ENCODE results near the gene TMEM215. TPM values are rescaled to one million over a fixed set of nuclear protein-coding genes. Genes with fewer than 3 reads are reported as not detected.

TMEM215 gene, protein sequence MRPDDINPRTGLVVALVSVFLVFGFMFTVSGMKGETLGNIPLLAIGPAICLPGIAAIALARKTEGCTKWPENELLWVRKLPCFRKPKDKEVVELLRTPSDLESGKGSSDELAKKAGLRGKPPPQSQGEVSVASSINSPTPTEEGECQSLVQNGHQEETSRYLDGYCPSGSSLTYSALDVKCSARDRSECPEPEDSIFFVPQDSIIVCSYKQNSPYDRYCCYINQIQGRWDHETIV
- under 0.01 TPM in 1 of 2 replicates, not detected in the other for total RNA-seq

DNA sequence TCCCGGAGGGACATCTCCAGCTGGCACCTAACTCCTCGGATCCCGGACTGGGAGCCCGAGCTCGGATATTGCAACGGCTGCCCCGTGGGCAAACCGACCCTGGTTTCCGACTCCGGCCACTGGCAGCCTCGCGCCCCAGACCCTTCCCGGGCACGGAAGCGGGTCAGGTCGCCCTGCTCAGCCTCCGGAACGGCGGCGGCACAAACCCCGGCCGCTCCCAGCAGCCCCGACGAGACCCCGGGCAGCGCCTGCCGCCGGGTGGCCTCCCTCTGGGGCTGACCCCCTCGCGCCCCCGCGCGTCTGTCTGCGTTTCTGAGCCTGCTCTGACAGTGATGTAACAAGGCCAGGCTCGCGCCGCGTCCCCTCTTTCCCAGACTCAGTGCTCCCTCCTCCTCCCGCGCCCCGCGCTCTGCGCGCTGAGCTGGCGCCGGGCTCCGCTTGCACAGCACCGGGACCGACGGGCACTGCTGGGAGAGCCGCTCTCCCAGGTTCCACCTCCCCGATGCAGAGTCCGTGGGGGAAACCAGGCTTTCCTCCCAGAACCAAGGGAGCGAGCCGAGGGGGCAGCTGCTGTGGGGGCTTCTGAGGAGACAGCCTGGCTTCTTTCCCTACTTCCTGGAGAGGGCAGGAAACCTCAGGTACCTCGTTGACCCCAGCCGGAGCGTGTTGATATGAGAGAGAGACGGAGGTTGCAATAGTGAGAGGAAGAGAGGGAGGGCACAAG, at the start of gene TMEM215:
Gene TMEM215, plus strand, starts transcription at position 373 of the 724 bp plus-strand sequence. CDS start 644 bp downstream, outside the sequence.

Small RNA genes within 50 kb of the gene (small RNA-seq; reads per million reads assigned to genes)
- not detected for gene RF00019

Other genes with a start within 250 kb of the TMEM215 start
- gene SMIM27, start 231.2 kb upstream of the TMEM215 start, total RNA-seq, result 1.6 and 2.0 TPM in 2 replicates
- gene TOPORS, start 231.0 kb upstream of the TMEM215 start, total RNA-seq, result 30.1 and 31.9 TPM in 2 replicates
- gene NDUFB6, start 210.4 kb upstream of the TMEM215 start, total RNA-seq, result 22.5 and 40.0 TPM in 2 replicates
- under 0.01 TPM in 1 of 2 replicates, not detected in the other for gene TAF1L, start 147.9 kb upstream of the TMEM215 start, total RNA-seq
- gene APTX, start 218.1 kb downstream of the TMEM215 start, total RNA-seq, result 26.8 and 31.0 TPM in 2 replicates
- 101 and 122 TPM in 2 replicates for gene DNAJA1, start 241.7 kb downstream of the TMEM215 start, total RNA-seq

Measured in vein endothelial cell (primary cell).